ENCODE results near the gene MGARP.
"Not testable (repeated sequence)": the region's sequence is repeated elsewhere in the genome, so short reads cannot be mapped to it uniquely, and the experiment has no call there.

The MGARP gene

GRCh38 chr4:139317635-139318034 lies 37.6 kb upstream of the MGARP start:
- TF ChIP-seq PKNOX1 (IDR thresholded peaks at IDR 0.05) (peak; percentile 74), SUZ12 (IDR thresholded peaks at IDR 0.05) (no peak)
- DNase-seq (ENCODE audit: extremely low spot score), result no peak
- ChIA-PET POLR2A (no interaction called here), CTCF (no interaction called here)

GRCh38 chr4:139316733-139317132 lies 36.7 kb upstream of the MGARP start:
- no peak for DNase-seq (ENCODE audit: extremely low spot score)
- TF ChIP-seq LEF1 (IDR thresholded peaks at IDR 0.05; ENCODE audit: borderline replicate concordance), result no peak
- no peak for TF ChIP-seq ELF4 (IDR thresholded peaks at IDR 0.05)
- no peak for TF ChIP-seq HDGF (IDR thresholded peaks at IDR 0.05; ENCODE audit: borderline replicate concordance)
- no peak for TF ChIP-seq L3MBTL2 (conservative IDR thresholded peaks at IDR 0.05)
- TF ChIP-seq NFRKB (IDR thresholded peaks at IDR 0.05), result no peak
- TF ChIP-seq CTBP1 (IDR thresholded peaks at IDR 0.05; ENCODE audit: borderline replicate concordance), result no peak
- TF ChIP-seq TARDBP (IDR thresholded peaks at IDR 0.05), result no peak
- TF ChIP-seq BHLHE40 (IDR thresholded peaks at IDR 0.05; ENCODE audit: borderline replicate concordance), result no peak
- no peak for TF ChIP-seq FOXM1 (IDR thresholded peaks at IDR 0.05; ENCODE audit: borderline replicate concordance)
- TF ChIP-seq PKNOX1 (IDR thresholded peaks at IDR 0.05), result no peak
- TF ChIP-seq ZNF384 (IDR thresholded peaks at IDR 0.05), result no peak
- no peak for TF ChIP-seq SP1 (IDR thresholded peaks at IDR 0.05)
- POLR2A ChIA-PET, result no interaction called here
- CTCF ChIA-PET, result no interaction called here

GRCh38 chr4:139315221-139315675 lies 35.2 kb upstream of the MGARP start:
- ChIA-PET POLR2A (interaction anchor here (1.0 to 1.9 kb wide), 2 partner anchors 14 to 138 kb away, joined by 3 to 4 read pairs; partner anchors contain the start of genes ELF2 and NAA15), CTCF (no interaction called here)
- no peak for DNase-seq (ENCODE audit: extremely low spot score)
- TF ChIP-seq ELF4 (IDR thresholded peaks at IDR 0.05), result no peak
- TF ChIP-seq NFRKB (IDR thresholded peaks at IDR 0.05), result no peak
- no peak for TF ChIP-seq L3MBTL2 (conservative IDR thresholded peaks at IDR 0.05)
- TF ChIP-seq FOXM1 (IDR thresholded peaks at IDR 0.05; ENCODE audit: borderline replicate concordance), result no peak
- TF ChIP-seq HDGF (IDR thresholded peaks at IDR 0.05; ENCODE audit: borderline replicate concordance), result no peak
- no peak for TF ChIP-seq CTBP1 (IDR thresholded peaks at IDR 0.05; ENCODE audit: borderline replicate concordance)
- TF ChIP-seq ARNT (IDR thresholded peaks at IDR 0.05), result no peak
- TF ChIP-seq SUZ12 (IDR thresholded peaks at IDR 0.05), result no peak

GRCh38 chr4:139314047-139314800 lies 34.2 kb upstream of the MGARP start:
- DNase-seq (ENCODE audit: extremely low spot score), result no peak
- POLR2A ChIA-PET, result interaction anchor here (1.9 kb wide), 1 partner anchor 13 kb away, joined by 4 read pairs; the partner anchor contains the start of gene NAA15
- CTCF ChIA-PET, result interaction anchor here (0.8 kb wide), 1 partner anchor 281 kb away, joined by 3 read pairs; no protein-coding TSS in a partner anchor
- TF ChIP-seq FOXK2 (IDR thresholded peaks at IDR 0.05) (no peak), FOXA1 (IDR thresholded peaks at IDR 0.05) (no peak), LEF1 (IDR thresholded peaks at IDR 0.05; ENCODE audit: borderline replicate concordance) (no peak), SUZ12 (IDR thresholded peaks at IDR 0.05) (no peak), SP1 (IDR thresholded peaks at IDR 0.05) (no peak), TARDBP (IDR thresholded peaks at IDR 0.05) (no peak), ARNT (IDR thresholded peaks at IDR 0.05) (no peak), FOXM1 (IDR thresholded peaks at IDR 0.05; ENCODE audit: borderline replicate concordance) (no peak), ZNF384 (IDR thresholded peaks at IDR 0.05) (no peak), BHLHE40 (IDR thresholded peaks at IDR 0.05; ENCODE audit: borderline replicate concordance) (no peak), L3MBTL2 (conservative IDR thresholded peaks at IDR 0.05) (no peak), PKNOX1 (IDR thresholded peaks at IDR 0.05) (no peak), CTBP1 (IDR thresholded peaks at IDR 0.05; ENCODE audit: borderline replicate concordance) (no peak), ELF4 (IDR thresholded peaks at IDR 0.05) (no peak), NFRKB (IDR thresholded peaks at IDR 0.05) (no peak), HDGF (IDR thresholded peaks at IDR 0.05; ENCODE audit: borderline replicate concordance) (no peak)

GRCh38 chr4:139313414-139313813 lies 33.4 kb upstream of the MGARP start:
- not testable (repeated sequence) for DNase-seq (ENCODE audit: extremely low spot score)
- ChIA-PET CTCF (interaction anchor here (0.6 to 0.8 kb wide), 2 partner anchors 10 to 281 kb away, joined by 3 read pairs; no protein-coding TSS in a partner anchor), POLR2A (interaction anchor here (5.0 kb wide), 1 partner anchor 12 kb away, joined by 41 read pairs; the partner anchor contains the start of genes NAA15 and NDUFC1)

- DNase-seq (ENCODE audit: extremely low spot score), result no peak
- CTCF ChIA-PET, result interaction anchor here (0.6 to 0.8 kb wide), 3 partner anchors 10 to 282 kb away, joined by 3 read pairs; partner anchors contain the start of gene NAA15
- POLR2A ChIA-PET, result interaction anchor here (5.0 kb wide), 1 partner anchor 11 kb away, joined by 41 read pairs; the partner anchor contains the start of genes NAA15 and NDUFC1
- TF ChIP-seq SUZ12 (IDR thresholded peaks at IDR 0.05) (no peak), ZNF384 (IDR thresholded peaks at IDR 0.05) (no peak), ELF4 (IDR thresholded peaks at IDR 0.05) (no peak), FOXM1 (IDR thresholded peaks at IDR 0.05; ENCODE audit: borderline replicate concordance) (no peak), HDGF (IDR thresholded peaks at IDR 0.05; ENCODE audit: borderline replicate concordance) (no peak), CTBP1 (IDR thresholded peaks at IDR 0.05; ENCODE audit: borderline replicate concordance) (no peak), FOXK2 (IDR thresholded peaks at IDR 0.05) (no peak), LEF1 (IDR thresholded peaks at IDR 0.05; ENCODE audit: borderline replicate concordance) (no peak), PKNOX1 (IDR thresholded peaks at IDR 0.05) (no peak; the same call in 1 of the 2 replicates), NFRKB (IDR thresholded peaks at IDR 0.05) (no peak), BHLHE40 (IDR thresholded peaks at IDR 0.05; ENCODE audit: borderline replicate concordance) (no peak), FOXA1 (IDR thresholded peaks at IDR 0.05) (no peak), TARDBP (IDR thresholded peaks at IDR 0.05) (no peak), SP1 (IDR thresholded peaks at IDR 0.05) (no peak), L3MBTL2 (conservative IDR thresholded peaks at IDR 0.05) (no peak), ARNT (IDR thresholded peaks at IDR 0.05) (no peak)
Measured at GRCh38 chr4:139312552-139313332, 32.7 kb upstream of the MGARP start.

Data from HEK293T (cell line).